WTC11 (cell line): ENCODE results near the gene PIK3CA. TPM values are rescaled to one million over a fixed set of nuclear protein-coding genes. Genes with fewer than 3 reads are reported as not detected.

Experiments
- ATAC-seq: fragments of 200-7000 bp; cut with Tn5 transposase; 2 replicates; pipeline ENCODE4 v1.10.0; 2021; ENCODE audit warnings: mild to moderate bottlenecking, moderate library complexity
- CTCF ChIA-PET: fragments of 300-600 bp; sonication (Branson Sonifier 250); formaldehyde crosslinking; loops from one replicate; lab custom pipeline; 2021; ENCODE audit warnings: antibody characterized with exemption; lab: Charles Lee
- POLR2A ChIA-PET: fragments of 350-600 bp; sonication (Branson Sonifier 250); formaldehyde crosslinking; loops from one replicate; lab custom pipeline; 2021; ENCODE audit warnings: antibody characterized with exemption; lab: Charles Lee
- DNase-seq: peaks from one replicate; pipeline ENCODE4 v3.0.0; 2021; ENCODE audit warnings: low spot score
- H3K27ac Mint-ChIP-seq: 2 replicates; pipeline ENCODE4 v1.8.0; 2021; ENCODE audit warnings: mixed read lengths
- H3K27me3 Mint-ChIP-seq: 2 replicates; pipeline ENCODE4 v1.8.0; 2021; ENCODE audit warnings: low read depth, mild to moderate bottlenecking, moderate library complexity, mixed read lengths
- H3K36me3 Mint-ChIP-seq: 2 replicates; pipeline ENCODE4 v1.8.0; 2021; ENCODE audit warnings: mixed read lengths
- H3K4me1 Mint-ChIP-seq: 2 replicates; pipeline ENCODE4 v1.8.0; 2022; ENCODE audit warnings: mixed read lengths
- H3K4me3 Mint-ChIP-seq: 2 replicates; pipeline ENCODE4 v1.8.0; 2021; ENCODE audit warnings: mild to moderate bottlenecking, moderate library complexity, mixed read lengths
- H3K9me3 Mint-ChIP-seq: 2 replicates; pipeline ENCODE4 v1.8.0; 2021; ENCODE audit warnings: mixed read lengths
- E2F4 ChIP-seq: sonication (generic); formaldehyde crosslinking; IDR thresholded peaks from 2 replicates; pipeline ENCODE4 v1.8.1; 2022; ENCODE audit warnings: low read depth, mild to moderate bottlenecking, moderate library complexity, missing genetic modification reagents, borderline replicate concordance
- FOXJ3 ChIP-seq: sonication (generic); formaldehyde crosslinking; IDR thresholded peaks from 2 replicates; pipeline ENCODE4 v1.9.0; 2021; ENCODE audit warnings: missing genetic modification reagents, mild to moderate bottlenecking, borderline replicate concordance
- FOXK1 ChIP-seq: sonication (generic); formaldehyde crosslinking; IDR thresholded peaks from 2 replicates; pipeline ENCODE4 v1.8.0; 2022; ENCODE audit warnings: mild to moderate bottlenecking, moderate library complexity, missing genetic modification reagents
- FOXP1 ChIP-seq: sonication (generic); formaldehyde crosslinking; IDR thresholded peaks from 2 replicates; pipeline ENCODE4 v1.8.0; 2022; ENCODE audit warnings: missing genetic modification reagents, mild to moderate bottlenecking, moderate library complexity, borderline replicate concordance
- FOXP4 ChIP-seq: sonication (generic); formaldehyde crosslinking; IDR thresholded peaks from 2 replicates; pipeline ENCODE4 v1.8.0; 2022; ENCODE audit warnings: mild to moderate bottlenecking, missing genetic modification reagents
- GRHL2 ChIP-seq: fragments of 250-450 bp; sonication (Bioruptor Pico); IDR thresholded peaks from 2 replicates; pipeline ENCODE4 v1.8.0; 2022; ENCODE audit warnings: mild to moderate bottlenecking, moderate library complexity; ENCODE audit not compliant: insufficient replicate concordance, severe bottlenecking
- HMGA2 ChIP-seq: fragments of 250-450 bp; sonication (Bioruptor Pico); IDR thresholded peaks from 2 replicates; pipeline ENCODE4 v1.4.0; 2021; ENCODE audit warnings: mild to moderate bottlenecking, moderate library complexity
- IRF1 ChIP-seq: sonication (generic); formaldehyde crosslinking; IDR thresholded peaks from 2 replicates; pipeline ENCODE4 v1.8.0; 2023; ENCODE audit warnings: missing genetic modification reagents
- IRF2 ChIP-seq: sonication (generic); formaldehyde crosslinking; IDR thresholded peaks from 2 replicates; pipeline ENCODE4 v1.8.0; 2022; ENCODE audit warnings: low read depth, missing genetic modification reagents, borderline replicate concordance
- MXD4 ChIP-seq: fragments of 250-450 bp; sonication (Bioruptor Pico); IDR thresholded peaks from 2 replicates; pipeline ENCODE4 v1.8.0; 2021; ENCODE audit warnings: mild to moderate bottlenecking, moderate library complexity, borderline replicate concordance
- NFYB ChIP-seq: sonication (generic); formaldehyde crosslinking; conservative IDR thresholded peaks from 2 replicates; pipeline ENCODE4 v1.8.0; 2022; ENCODE audit warnings: low read depth, missing genetic modification reagents
- SOX15 ChIP-seq: fragments of 250-450 bp; sonication (Bioruptor Pico); IDR thresholded peaks from 2 replicates; pipeline ENCODE4 v1.9.0; 2021; ENCODE audit warnings: mild to moderate bottlenecking
- TP53 ChIP-seq: sonication (generic); formaldehyde crosslinking; IDR thresholded peaks from 2 replicates; pipeline ENCODE4 v1.8.1; 2023; ENCODE audit warnings: mild to moderate bottlenecking, missing genetic modification reagents
- ZBTB21 ChIP-seq: sonication (generic); formaldehyde crosslinking; IDR thresholded peaks from 2 replicates; pipeline ENCODE4 v1.8.1; 2023; ENCODE audit warnings: mild to moderate bottlenecking, missing genetic modification reagents, borderline replicate concordance
- ZNF425 ChIP-seq: fragments of 250-450 bp; sonication (Bioruptor Pico); conservative IDR thresholded peaks from 2 replicates; pipeline ENCODE4 v1.9.0; 2021; ENCODE audit warnings: mild to moderate bottlenecking
- total RNA-seq: library from RNA; stranded (reverse); gene quantifications from 3 replicates; pipeline ENCODE4 v1.2.3, GENCODE V29; 2021
- TF ChIP-seq, protein P1 (sequence below): fragments of 250-450 bp; sonication (Bioruptor Pico); IDR thresholded peaks from 2 replicates; pipeline ENCODE4 v2.1.2; 2022; ENCODE audit warnings: mild to moderate bottlenecking, moderate library complexity

Gene PIK3CA
- total RNA-seq, 1 experiment from 2014 or later, result 10.1 TPM

DNA sequence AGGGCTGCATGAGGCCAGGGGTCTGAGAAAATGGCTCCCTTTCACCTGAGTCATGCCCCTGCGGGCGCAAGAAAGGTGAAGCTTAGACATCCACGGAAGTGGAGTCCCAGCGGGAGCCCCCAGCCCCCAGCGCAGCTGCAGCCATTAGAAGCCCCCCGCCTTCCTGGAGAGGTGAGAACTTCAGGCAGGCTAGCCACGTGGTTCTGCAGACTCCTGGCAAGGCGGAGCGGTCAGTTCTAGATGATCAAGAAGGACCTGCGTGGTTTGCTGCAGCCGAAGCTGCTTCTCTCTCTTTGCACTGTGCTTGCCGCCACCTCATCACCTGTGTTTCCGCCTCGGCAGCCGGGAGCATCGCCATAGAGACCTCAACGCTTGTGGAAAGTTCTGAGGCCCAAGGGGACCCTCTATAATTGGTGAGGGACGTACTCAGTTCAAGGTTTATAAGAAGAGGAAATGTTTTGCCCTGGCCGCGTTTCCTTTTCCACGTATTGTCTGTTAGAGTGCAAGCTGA is 118.6 kb downstream of the PIK3CA start:
- Mint-ChIP-seq H3K9me3 (peaks cover 5% of the 10 kb centered on the region), H3K27ac (no peak overlapping the region), H3K4me1 (no peaks in the 10 kb centered on the region), H3K4me3 (no peak overlapping the region), H3K27me3 (peaks cover 8% of the 10 kb centered on the region), H3K36me3 (peaks cover 2% of the 10 kb centered on the region; the same call in 1 of the 2 replicates)
- ATAC-seq (peak; percentile 32; the same call in 1 of the 2 replicates), DNase-seq (no peak)
- CTCF ChIA-PET, result interaction anchor here (1.4 kb wide), 1 partner anchor 55 kb away, joined by 5 read pairs; no protein-coding TSS in a partner anchor
- POLR2A ChIA-PET, result no interaction called here
- TF ChIP-seq IRF1 (CRISPR knock-in tag) (no peak), HMGA2 (CRISPR knock-in tag) (no peak), FOXP4 (no peak), MXD4 (CRISPR knock-in tag) (no peak), IRF2 (CRISPR knock-in tag) (no peak)

DNA sequence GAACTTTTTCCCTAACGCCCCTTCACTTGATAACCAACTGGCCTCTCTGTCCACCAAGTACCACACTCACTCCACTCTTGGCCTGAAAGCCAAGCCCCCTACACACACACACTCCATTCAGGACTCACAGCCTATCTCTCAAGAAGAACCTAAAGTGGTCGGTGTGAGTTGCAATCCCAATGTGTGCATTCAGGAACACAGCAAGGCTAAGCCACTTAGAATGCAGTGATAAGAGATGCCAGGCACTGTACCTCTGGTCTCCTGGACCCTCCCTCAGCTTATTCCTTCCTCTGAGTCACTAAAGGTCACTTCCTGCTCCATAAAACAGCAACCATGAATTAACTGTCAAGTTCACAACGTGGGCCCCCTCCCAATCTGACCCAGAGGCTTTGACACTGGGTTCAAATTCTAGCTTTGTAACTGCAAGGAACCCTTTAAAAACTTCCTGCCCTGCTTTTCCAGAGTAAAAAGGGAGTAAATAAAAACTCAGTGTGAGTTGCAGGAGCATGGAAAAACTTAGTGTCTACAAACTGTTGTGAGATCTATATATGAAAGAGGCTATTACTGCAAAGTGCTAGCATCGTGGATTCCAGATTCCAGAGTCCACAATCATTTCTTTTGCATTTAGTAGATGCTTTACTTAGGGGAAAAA is 120.4 kb downstream of the PIK3CA start:
- no peaks in the 10 kb centered on the region for H3K9me3 Mint-ChIP-seq
- no peak for DNase-seq
- H3K27me3 Mint-ChIP-seq, result no peaks in the 10 kb centered on the region
- POLR2A ChIA-PET, result no interaction called here
- CTCF ChIA-PET, result no interaction called here
- H3K27ac Mint-ChIP-seq, result no peak overlapping the region
- H3K36me3 Mint-ChIP-seq, result no peaks in the 10 kb centered on the region
- peak; percentile 24; the same call in 1 of the 2 replicates for ATAC-seq
- no peak overlapping the region for H3K4me3 Mint-ChIP-seq
- TF ChIP-seq FOXP1 (CRISPR knock-in tag) (no peak), ZNF425 (no peak), E2F4 (no peak), SOX15 (CRISPR knock-in tag) (no peak), TP53 (CRISPR knock-in tag) (no peak)
- H3K4me1 Mint-ChIP-seq, result no peaks in the 10 kb centered on the region

- ATAC-seq, result no peak
- TF ChIP-seq GRHL2 (no peak), FOXK1 (CRISPR knock-in tag) (no peak), FOXJ3 (CRISPR knock-in tag) (no peak), NFYB (CRISPR knock-in tag) (no peak), ZBTB21 (no peak)
- TF ChIP-seq, protein P1, sequence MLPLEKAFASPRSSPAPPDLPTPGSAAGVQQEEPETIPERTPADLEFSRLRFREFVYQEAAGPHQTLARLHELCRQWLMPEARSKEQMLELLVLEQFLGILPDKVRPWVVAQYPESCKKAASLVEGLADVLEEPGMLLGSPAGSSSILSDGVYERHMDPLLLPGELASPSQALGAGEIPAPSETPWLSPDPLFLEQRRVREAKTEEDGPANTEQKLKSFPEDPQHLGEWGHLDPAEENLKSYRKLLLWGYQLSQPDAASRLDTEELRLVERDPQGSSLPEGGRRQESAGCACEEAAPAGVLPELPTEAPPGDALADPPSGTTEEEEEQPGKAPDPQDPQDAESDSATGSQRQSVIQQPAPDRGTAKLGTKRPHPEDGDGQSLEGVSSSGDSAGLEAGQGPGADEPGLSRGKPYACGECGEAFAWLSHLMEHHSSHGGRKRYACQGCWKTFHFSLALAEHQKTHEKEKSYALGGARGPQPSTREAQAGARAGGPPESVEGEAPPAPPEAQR (CRISPR knock-in tag), result no peak
- no peaks in the 10 kb centered on the region for H3K36me3 Mint-ChIP-seq
- CTCF ChIA-PET, result no interaction called here
- no peaks in the 10 kb centered on the region for H3K4me1 Mint-ChIP-seq
- H3K27ac Mint-ChIP-seq, result no peak overlapping the region
- no peaks in the 10 kb centered on the region for H3K27me3 Mint-ChIP-seq
- no peak for DNase-seq
- POLR2A ChIA-PET, result no interaction called here
- H3K9me3 Mint-ChIP-seq, result no peaks in the 10 kb centered on the region
- H3K4me3 Mint-ChIP-seq, result no peak overlapping the region
These were observed 121.1 kb downstream of the PIK3CA start for GRCh38 chr3:179269152-179269707.
